Transverse colon (tissue), 4 donors: Measurements from ENCODE around the gene PLCB1. TPM values are rescaled to one million over a fixed set of nuclear protein-coding genes. Genes with fewer than 3 reads are reported as not detected.

Source experiments
- DNase-seq: peaks from one replicate; pipeline ENCODE4 v3.0.0-alpha.2; 2019
- H3K27ac ChIP-seq, 4 donors: fragments of 200-600 bp; sonication (generic); 2 replicates each; pipeline ENCODE4 v1.5.1; 2016 to 2018; ENCODE audit warnings: inconsistent platforms in 4 of 4
- H3K27me3 ChIP-seq: fragments of 200-600 bp; sonication (generic); 2 replicates; pipeline ENCODE4 v1.5.1; 2017; ENCODE audit warnings: inconsistent platforms
- H3K36me3 ChIP-seq, 4 donors: fragments of 200-600 bp; sonication (generic); 2 replicates each; pipeline ENCODE4 v1.5.1; 2017 to 2019; ENCODE audit warnings: inconsistent platforms in 4 of 4
- H3K4me1 ChIP-seq, 4 donors: fragments of 200-600 bp; sonication (generic); 2 replicates each; pipeline ENCODE4 v1.5.1; 2017 to 2020; ENCODE audit warnings: inconsistent platforms in 4 of 4
- H3K4me3 ChIP-seq, 4 donors: fragments of 200-600 bp; sonication (generic); 1 replicate in 1 of 4; 2 replicates in 3 of 4; pipeline versions ENCODE4 v1.5.1 to v1.6.1; 2017 to 2019; ENCODE audit warnings: inconsistent platforms in 4 of 4
- H3K9me3 ChIP-seq, 2 donors: fragments of 200-600 bp; sonication (generic); 2 replicates each; pipeline ENCODE4 v1.5.1; 2017 to 2019; ENCODE audit warnings: inconsistent platforms in 2 of 2
- CTCF ChIP-seq, 5 experiments: fragments of 200-600 bp in 3 of 5; fragments of 450-650 bp in 2 of 5; sonication (generic) in 3 of 5; IDR thresholded peaks; 1 replicate in 2 of 5; 2 replicates in 3 of 5; pipeline ENCODE4 v1.5.1; 2016 to 2017; ENCODE audit warnings: antibody characterized with exemption in 5 of 5, inconsistent platforms in 3 of 5, mild to moderate bottlenecking in 2 of 5, moderate library complexity in 1 of 5
- EP300 ChIP-seq: sonication (generic); formaldehyde crosslinking; IDR thresholded peaks from one replicate; pipeline ENCODE4 v1.6.1; 2017; ENCODE audit warnings: antibody characterized with exemption, low read depth
- POLR2A ChIP-seq: fragments of 450-650 bp; IDR thresholded peaks from one replicate; pipeline ENCODE4 v1.6.1; 2016; ENCODE audit warnings: antibody characterized with exemption, mild to moderate bottlenecking, moderate library complexity
- POLR2AphosphoS5 ChIP-seq, 3 donors: sonication (generic); formaldehyde crosslinking; IDR thresholded peaks; one replicate each; pipeline ENCODE4 v1.6.1; 2016; ENCODE audit warnings: antibody characterized with exemption in 3 of 3
- WGBS, 2 donors: methylation state at CpG; one replicate each; pipeline ENCODE4 v1.1.5; 2018; ENCODE audit warnings: low coverage in 1 of 2; 5-methylcytosine and 5-hydroxymethylcytosine counted together
- in situ Hi-C, 4 donors: fragments of 200-750 bp; cut with MboI; loops; one replicate each; pipeline versions ENCODE4 v1.15.0 to v1.15.1; 2017; ENCODE audit warnings: low sequenced_read_pairs in 3 of 4, low pct_ligation_motif_present in 1 of 4, low pct_unique_long_range_greater_than_20kb in 1 of 4
- intact Hi-C: fragments of 100-400 bp; cut with DNase I; formaldehyde crosslinking; loops from one replicate; pipeline ENCODE4 v1.15.1; 2023; ENCODE audit warnings: low total_unique reads
- total RNA-seq, 4 donors: library from RNA; depleted of rRNA; stranded (reverse); fragments of >200 nt; gene quantifications; one replicate each; pipeline ENCODE4 v1.1.0, GENCODE V29; 2016

Gene PLCB1
- total RNA-seq, 4 donors from 2014 or later, result 13.1 to 18.6 (median 15.8) TPM

- no peaks in the 10 kb centered on the region for H3K27me3 ChIP-seq
- in situ Hi-C loops (no loop called here), intact Hi-C loops (no loop called here)
- no peak for DNase-seq
- no peak for TF ChIP-seq POLR2AphosphoS5 (IDR thresholded peaks at IDR 0.05)
- TF ChIP-seq POLR2A, result no peak
- TF ChIP-seq CTCF (IDR thresholded peaks at IDR 0.05), result no peak
- no peak for TF ChIP-seq EP300
- no peak overlapping the region for H3K27ac ChIP-seq
- no peaks in the 10 kb centered on the region for H3K36me3 ChIP-seq
- H3K9me3 ChIP-seq, result no peaks in the 10 kb centered on the region
- no peak overlapping the region for H3K4me3 ChIP-seq
- no peaks in the 10 kb centered on the region for H3K4me1 ChIP-seq
- WGBS, 2 donors, result 80 to 85% methylated on average over 1 to 4 of the region's 4 CpGs
Measured at GRCh38 chr20:8664778-8665177, 532.7 kb downstream of the PLCB1 start.

- H3K9me3 ChIP-seq, result no peaks in the 10 kb centered on the region
- no peaks in the 10 kb centered on the region for H3K36me3 ChIP-seq
- H3K4me1 ChIP-seq, result no peaks in the 10 kb centered on the region
- H3K27ac ChIP-seq, result no peak overlapping the region
- WGBS, 2 donors, result 77 to 83% methylated on average over 3 of the region's 3 CpGs
- H3K4me3 ChIP-seq, result no peak overlapping the region
- intact Hi-C loops, result no loop called here
- TF ChIP-seq POLR2A (no peak), CTCF (IDR thresholded peaks at IDR 0.05) (no peak), EP300 (no peak), POLR2AphosphoS5 (IDR thresholded peaks at IDR 0.05) (no peak)
- in situ Hi-C loops, result no loop called here
- no peaks in the 10 kb centered on the region for H3K27me3 ChIP-seq
- DNase-seq, result no peak
Measured at GRCh38 chr20:8667306-8667705, 535.2 kb downstream of the PLCB1 start.

DNA sequence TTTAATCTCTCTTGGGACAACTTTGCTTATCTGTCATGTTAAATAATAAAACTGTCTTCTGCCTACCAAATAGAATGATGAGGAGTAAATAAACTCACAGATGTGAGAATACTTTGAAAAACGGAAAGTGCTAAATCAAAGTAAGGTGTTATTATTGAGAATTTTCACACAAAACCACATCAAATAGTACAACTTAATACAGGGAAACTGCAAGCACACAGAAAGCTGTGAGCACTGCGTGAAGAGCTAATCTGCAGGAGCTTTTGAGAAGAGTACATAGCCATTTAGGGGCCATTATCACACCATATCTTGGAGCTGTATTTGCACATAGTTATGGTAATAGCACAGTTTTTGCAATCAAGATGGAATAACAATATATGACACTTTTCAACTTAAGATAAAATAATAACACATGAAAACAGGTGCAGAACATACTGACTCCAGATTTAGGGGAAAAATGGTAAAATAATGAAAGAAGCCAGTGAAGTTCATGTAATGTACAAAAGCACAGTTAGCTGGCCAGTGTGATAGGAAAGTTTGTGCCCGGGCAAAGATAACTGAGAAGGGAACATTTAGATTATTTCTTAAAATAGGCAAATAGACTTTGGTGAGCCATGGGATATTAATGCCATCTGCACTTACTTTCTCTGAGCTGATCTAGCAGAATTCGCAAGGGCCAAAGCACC, 538.3 kb downstream of the PLCB1 start:
- DNase-seq, result no peak
- no peak overlapping the region for H3K4me3 ChIP-seq
- no peak overlapping the region for H3K27ac ChIP-seq
- H3K36me3 ChIP-seq, result no peaks in the 10 kb centered on the region
- H3K27me3 ChIP-seq, result no peaks in the 10 kb centered on the region
- no peaks in the 10 kb centered on the region for H3K9me3 ChIP-seq
- H3K4me1 ChIP-seq, result no peaks in the 10 kb centered on the region
- in situ Hi-C loops (no loop called here), intact Hi-C loops (no loop called here)
- no peak for TF ChIP-seq EP300
- no peak for TF ChIP-seq POLR2AphosphoS5 (IDR thresholded peaks at IDR 0.05)
- TF ChIP-seq POLR2A, result no peak
- no peak for TF ChIP-seq CTCF (IDR thresholded peaks at IDR 0.05)
- 65 to 76% methylated on average over 4 of the region's 4 CpGs for WGBS, 2 donors

DNA sequence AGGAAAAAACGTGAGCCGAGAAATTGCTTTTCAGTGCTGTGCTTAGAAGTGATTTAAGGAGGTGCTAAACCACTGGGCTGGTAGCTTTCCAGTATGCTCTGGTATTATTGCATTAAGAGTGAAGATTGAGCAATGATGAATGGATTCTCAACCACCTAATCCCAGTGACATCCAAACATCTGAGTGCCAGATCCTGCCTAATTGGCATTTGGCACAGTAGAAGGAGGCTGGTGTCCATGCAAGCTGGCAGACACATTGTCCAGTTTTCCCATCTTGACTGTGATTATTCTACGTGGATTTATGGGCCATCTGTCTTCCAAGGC, 538.8 kb downstream of the PLCB1 start:
- WGBS, 2 donors, result 55 to 58% methylated on average over 3 of the region's 3 CpGs
- Histone ChIP-seq H3K27ac (no peak overlapping the region), H3K27me3 (no peaks in the 10 kb centered on the region), H3K4me3 (no peak overlapping the region), H3K4me1 (no peaks in the 10 kb centered on the region), H3K36me3 (no peaks in the 10 kb centered on the region), H3K9me3 (no peaks in the 10 kb centered on the region)
- DNase-seq, result no peak
- intact Hi-C loops (no loop called here), in situ Hi-C loops (no loop called here)
- no peak for TF ChIP-seq EP300
- TF ChIP-seq CTCF (IDR thresholded peaks at IDR 0.05), result no peak
- TF ChIP-seq POLR2AphosphoS5 (IDR thresholded peaks at IDR 0.05), result no peak
- no peak for TF ChIP-seq POLR2A
